Stimulated activated CD8-positive, alpha-beta memory T cell treated with anti-CD3 and anti-CD28 coated beads, Interleukin-12 subunit alpha, Interleukin-12 subunit beta, amount 100 ng/mL, for 1 hour (primary cell): ENCODE data around the gene SLC22A6.
"Not testable (repeated sequence)": the region's sequence is repeated elsewhere in the genome, so short reads cannot be mapped to it uniquely, and the experiment has no call there.

Experiments
- DNase-seq: peaks from one replicate; pipeline ENCODE4 v3.0.0-alpha.2; 2020; ENCODE audit warnings: low read depth

SLC22A6 gene

DNA sequence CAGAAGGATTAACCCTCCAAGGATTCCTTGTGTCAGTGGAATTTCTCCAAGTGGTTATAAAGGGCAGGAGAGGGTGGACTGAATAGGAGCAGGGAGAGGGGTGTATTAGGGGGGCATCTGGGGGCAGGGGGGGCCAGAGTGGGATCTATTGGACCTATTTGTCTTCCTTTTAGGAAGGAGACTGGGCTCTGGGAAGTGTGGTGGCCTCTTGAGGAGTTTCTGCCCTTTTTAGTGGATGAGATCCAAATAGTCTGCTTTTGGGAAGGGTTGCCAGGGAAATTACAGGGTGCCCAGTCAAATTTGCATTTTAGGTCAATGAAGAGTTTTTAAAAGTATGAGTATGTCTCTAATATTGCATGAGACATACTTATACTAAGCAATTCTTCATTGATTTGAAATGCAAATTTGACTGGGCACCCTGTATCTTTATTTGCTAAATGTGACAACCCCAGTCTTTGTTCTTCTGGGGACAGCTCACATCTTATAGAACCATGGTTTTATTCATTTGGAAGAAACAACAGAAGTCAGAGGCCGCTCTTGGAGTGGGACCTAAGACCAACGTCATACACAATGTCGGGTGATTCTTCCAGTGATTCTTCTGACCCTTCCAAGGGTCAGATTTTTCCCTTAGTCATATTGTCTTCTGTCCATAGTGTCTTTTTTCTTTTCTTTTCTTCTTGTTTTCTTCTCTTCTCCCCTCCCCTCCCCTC, 429 bp upstream of the SLC22A6 start:
- no peak for DNase-seq

DNA sequence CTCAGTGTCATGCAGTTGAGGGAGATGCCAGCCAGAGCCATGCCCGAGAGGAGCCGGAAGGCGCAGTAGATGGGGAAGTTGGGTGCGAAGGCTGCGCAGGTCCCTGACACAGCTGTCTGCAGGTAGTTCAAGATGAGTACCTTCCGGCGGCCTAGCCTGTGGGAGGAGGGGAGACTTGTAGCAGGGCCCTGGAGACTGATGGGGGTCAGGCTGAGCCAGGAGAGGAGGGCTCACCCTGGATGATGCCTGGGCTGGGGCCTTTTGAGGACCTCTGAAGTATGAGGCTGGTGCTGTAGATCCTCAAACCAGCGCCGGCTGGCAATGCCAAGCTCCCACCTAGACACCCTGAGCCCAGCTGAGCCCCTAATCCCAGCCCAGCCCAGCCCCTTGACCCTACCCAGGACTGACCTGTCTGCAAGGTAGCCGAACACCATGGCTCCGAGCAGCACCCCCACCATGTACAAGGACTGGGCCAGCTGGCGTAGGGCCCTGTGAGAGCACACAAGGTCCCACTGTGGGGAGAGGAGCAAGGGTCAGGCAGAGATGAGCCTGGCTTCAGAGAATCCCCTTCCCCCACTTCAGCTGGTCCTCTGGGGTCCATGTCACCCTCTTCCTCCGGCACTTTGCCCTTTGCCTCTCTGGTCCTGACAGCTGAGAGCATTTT, 1.1 kb downstream of the SLC22A6 start:
- DNase-seq: no peak

DNA sequence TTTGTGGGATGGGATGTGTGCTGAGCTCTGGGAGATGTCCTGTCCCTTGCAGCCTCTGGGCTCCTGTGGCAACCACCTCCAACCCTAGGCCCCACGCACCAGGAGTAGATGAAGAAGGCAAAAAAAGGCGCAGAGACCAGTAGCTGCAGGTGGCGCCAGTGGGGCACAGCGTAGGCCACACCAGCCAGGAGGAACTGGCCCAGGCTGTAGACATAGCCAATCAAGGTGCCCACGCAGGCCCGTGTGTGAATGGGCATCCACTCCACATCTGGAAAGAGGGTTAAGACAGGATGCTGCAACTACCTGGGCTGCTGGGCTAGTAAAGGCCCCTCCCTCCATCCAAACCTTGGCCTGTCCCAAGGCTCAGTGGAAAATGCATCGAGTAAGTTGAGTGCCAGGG, 3.0 kb downstream of the SLC22A6 start:
- no peak for DNase-seq

DNA sequence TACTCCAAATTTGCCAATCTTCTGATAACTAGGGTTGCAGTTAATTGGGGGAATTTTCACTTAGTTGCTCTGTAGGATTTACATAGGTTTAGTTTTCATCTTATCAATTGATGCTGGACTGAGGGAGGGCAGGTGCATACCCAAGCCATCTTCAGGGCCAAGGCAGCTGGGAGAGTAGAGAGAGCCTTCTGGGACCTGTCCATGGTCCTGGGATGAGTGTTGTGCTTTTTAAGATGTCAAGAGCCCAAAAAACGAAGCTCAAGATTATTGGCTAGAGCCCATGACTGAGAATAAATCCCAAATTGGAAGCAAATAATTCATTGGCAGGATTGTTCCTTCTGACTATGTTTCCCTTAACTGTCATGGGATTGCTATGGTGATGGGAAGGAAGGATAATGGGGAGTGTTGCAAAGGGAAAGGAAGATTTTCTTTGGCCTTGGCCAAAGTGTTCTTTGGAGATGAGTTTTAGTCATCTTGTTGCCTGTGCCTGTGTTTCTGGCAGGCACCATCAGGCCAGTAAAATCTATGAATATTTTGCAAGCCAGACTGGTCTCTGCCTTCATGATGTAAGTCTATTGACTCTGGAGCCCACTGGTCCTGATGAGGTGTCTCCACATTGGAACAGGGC, 4.5 kb downstream of the SLC22A6 start:
- no peak for DNase-seq

DNA sequence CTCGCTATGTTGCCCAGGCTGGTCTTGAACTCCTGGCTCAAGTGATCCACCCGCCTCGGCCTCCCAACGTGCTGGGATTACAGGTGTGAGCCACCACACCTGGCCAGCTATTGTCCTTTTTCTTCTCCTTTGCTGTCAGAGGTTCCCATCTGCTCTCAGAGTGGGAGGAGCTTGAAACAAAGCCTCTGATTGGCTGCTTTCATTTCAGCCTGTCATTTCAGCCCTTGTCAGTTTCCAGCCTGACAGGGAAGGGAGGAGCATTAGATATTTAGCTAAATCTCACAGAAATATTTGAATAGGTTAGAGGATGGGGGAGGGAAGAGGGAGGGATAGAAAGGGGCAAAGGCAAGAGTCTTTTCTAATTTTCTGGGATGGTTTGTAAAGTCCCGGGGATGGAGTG, 8.7 kb downstream of the SLC22A6 start:
- no peak for DNase-seq

DNA sequence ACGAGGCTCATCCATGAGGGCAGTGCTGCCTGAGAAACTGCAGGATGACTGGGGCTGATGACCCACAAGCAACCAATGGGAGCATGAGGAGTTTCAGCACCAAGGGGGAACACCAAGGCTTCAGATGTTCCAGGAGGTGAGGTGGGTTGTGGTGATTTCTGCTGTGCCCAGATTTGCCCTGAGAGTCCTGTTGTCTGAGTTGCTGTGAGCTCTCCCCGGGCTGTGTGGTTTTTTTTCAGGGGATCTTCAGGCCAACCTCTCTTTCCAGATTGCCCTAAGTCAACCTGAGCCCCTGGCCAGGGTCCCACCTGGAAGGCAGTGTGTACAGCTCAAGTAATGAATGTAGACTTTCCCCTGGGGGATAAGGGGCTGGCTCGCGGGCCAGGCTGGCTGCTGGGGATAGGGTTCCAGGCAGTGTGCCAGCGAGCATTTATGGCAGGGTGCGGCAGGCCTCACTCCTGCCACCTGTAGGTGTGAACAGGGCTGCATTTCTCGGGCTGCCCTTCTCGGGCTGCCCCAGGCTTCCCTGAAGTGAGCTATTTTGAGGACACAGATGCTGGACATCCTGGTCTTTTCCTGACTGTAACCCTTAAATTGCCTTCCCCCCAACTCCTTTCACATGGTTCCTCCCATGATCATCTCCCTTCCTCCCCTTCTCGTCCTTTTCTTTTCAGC, 9.8 kb downstream of the SLC22A6 start:
- DNase-seq: no peak

DNA sequence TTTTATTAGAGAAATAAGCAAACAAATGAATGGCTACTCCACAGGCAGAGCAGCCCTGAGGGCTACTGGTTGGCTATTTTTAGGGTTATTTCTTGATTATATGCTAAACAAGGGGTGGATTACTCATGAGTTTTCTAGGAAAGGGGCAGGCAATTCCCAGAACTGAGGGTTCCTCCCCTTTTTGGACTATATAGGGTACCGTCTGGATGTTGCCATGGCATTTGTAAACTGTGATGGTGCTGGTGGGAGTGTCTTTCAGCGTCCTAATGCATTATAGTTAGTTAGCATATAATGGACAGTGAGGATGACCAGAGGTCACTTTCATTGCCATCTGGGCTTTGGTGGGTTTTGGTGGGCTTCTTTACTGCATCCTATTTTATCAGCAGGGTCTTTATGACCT, 19.2 kb downstream of the SLC22A6 start:
- DNase-seq: no peak

DNA sequence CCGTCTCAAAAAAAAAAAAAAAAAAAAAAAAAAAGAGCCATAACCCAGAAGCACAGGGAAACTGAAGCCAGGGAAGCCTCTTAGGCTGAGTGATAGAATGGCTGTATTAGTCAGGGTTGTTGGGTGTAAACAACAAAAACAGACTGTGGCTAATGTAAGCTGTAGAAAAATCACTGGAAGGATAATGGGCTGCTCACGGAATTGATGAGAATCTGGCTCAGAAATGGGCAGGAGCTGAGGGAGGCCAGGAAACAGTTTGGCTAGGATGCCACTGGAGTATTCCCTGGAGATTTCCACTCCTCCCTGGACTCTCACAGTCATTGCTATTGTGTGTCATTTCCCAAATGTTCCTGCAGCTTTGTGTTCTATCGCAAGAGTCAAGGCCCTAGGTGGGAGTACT, 22.4 kb downstream of the SLC22A6 start:
- DNase-seq: no peak

DNA sequence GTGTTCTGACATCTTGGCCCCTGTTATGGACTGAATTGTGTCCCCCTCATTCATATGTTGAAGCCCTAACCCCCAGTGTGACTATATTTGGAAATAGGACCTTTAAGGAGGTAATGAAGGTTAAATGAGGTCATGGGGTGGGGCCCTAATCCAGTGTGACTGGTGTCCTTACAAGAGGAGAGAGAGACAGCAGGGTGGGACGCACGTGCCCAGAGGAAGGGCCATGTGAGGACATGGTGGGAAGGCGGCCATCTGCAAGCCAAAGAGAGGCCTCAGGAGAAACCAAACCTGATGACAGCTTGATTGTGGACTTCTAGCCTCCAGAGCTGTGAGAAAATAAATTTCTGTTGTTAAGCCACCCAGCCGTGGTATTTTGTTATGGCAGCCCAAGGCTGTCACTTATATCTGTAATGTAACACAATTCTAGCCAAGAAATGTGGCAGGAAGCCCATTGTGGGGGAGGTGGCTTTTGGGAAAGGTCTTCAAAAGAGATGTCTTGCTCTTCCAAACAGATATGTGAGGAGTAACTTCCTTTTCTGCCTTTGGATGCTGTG, 23.7 kb downstream of the SLC22A6 start:
- DNase-seq: no peak

DNA sequence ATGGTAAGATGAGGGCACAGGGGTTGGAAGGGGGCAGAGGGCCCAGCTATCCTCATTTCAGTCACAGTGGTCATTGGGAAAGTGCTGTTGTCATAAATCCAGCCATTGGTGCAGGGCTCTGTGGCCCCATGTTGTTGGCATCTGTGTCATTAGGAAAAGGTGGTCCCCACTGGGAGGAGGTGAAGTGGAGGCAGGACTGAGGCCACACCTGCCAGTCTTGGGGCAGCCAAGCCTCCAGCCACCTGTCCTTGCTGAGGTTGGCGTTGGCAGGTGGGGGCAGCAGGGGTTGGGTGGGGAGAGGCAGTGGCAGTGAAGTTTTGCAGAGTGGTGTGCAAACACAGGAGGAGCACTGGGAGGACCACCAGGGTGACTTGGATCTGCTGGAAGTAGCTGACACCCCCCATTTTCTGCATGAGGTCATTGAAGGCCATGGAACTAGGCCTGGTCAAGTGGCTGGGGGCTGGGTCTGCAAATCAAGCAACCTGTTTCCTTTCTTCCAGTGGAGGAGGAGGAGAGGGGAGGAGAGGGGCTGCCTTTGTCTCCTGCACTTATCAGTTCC, 25.3 kb downstream of the SLC22A6 start:
- DNase-seq: no peak

DNA sequence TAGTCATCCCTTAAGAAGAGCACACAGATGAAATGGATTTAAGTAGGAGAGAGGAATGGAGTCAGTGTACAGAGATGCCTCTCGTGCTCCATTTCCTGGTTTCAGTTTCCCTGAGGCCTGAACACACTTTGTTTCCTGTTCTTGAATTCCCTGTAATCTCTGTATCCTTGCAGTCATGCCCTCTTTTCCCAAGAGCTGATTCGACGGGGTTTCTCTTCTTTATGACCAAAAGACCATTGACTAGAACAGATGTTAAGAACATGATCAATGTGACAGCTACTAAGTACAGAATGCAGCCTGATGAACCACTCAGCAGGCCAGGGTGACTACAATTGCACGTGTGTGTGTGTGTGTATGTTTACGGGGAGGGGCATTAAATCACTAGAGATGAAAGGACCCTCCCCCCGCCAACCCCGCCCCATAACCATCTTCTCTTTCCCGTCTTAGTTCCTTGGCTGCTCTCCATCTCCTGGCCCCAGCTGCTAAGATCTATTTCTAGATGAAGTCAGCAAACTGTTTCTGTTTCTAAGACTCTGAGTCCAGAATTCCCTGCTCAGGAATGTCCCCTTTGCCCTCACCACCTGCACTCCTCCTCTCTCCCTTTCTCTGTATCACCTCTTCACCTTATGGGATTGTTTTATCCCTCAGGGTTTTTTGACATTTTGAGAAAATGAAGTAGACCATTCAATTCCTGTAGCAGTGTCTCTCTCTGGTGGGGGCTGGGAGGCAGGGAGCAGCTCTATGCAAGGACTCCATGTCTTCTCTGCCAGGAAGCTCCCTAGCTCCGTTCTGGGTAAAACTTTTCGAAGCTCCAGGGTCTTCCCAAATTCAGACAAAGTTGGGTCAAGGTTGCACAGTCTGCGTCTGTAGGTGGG, 26.0 kb downstream of the SLC22A6 start:
- DNase-seq: no peak

DNA sequence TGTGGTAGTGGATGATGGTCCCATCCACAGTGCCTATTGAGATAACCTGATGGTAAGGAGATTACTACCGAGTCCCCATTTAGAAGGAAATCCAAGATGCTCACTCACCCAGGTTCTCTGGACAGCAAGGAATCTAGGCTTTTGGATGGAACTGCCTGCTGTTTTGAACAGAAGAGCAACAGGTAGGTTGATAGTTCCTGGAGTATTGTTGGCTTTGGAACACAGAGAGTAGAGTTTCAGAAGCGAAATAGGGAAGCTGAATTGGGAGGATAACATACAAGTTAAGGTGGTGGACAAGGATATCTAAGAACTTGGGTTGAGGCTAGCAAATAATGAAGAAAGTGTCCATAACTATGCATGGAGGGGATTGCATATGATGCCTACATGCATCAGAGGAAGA, 27.6 kb downstream of the SLC22A6 start:
- DNase-seq: no peak

DNA sequence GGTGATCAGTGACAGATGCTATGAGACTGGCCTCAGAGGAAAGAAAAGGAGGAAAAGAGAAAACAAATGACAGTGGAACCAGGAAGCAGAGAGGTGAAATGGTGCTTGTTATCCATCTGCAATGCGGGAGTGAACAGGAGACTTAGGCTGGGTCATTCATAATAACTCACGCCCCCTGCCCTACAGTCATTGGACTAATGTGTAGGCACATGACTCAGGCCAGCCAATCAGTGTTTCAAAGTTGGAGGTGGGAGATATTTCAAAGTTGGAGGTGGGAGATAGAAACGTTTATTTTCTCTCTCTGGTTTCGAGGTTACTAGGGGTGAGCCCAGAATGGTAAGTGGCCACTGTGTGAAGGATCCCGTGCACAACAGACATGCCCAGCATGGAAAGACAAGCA, 30.3 kb downstream of the SLC22A6 start:
- DNase-seq: no peak

DNA sequence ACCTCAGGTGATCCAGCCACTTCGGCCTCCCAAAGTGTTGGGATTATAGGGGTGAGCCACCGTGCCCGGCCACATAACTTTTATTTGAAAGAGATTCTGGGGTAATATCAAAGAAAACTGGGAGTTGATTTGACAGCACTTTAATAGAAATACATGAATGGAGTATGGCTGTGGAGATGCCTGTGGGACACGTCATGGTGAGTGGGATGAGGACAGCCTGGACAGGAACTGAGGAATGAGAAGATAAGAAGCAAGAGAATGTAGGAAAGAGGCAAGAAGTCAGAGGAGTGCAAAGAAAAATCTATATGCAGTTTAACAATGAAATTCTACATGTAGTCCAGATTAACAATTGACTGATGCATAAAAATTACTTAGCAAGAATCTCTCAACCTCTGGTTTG, 31.0 kb downstream of the SLC22A6 start:
- DNase-seq: no peak

DNA sequence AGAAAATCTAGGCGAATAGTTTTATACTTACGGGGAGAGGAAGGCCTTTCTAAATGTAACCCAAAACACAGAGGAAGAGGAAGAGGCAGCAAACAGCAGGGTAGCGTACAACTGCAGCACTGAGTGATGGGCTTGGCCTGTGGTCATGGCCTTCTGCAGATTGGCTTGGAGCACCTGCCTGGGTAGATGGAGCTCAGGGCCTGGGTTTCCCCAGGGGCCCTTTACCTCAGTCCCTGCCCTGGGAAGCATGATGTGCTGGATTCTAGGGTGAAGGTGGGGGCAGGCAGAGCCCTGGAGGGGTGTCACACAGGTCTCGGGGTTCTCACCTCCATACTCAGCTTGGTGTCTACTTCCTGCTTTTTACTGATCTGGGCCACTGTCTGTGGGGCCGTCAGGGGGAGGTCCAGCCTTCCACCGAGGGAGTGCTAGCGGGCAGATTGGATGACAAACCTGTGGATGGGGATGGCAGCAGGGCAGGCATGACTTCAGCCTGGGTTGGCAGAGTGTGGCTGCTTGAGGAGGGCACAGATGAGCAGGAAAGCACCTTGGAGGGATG, 35.9 kb downstream of the SLC22A6 start:
- no peak for DNase-seq

DNA sequence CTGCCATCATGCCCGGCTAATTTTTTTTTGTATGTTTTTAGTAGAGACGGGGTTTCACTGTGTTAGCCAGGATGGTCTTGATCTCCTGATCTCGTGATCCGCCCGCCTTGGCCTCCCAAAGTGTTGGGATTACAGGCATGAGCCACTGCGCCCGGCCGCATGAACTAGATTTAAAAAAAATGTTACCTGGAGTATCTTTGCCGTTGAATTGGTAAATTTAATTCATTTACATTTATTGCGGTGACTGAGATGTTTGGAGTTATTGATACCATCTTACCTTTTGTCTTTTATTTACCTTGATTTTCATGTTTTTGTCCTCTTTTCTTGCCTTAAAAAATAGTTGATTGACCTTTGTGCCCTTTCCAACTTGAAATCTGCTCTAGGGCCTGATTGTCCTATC, 39.2 kb downstream of the SLC22A6 start:
- DNase-seq: not testable (repeated sequence)

DNA sequence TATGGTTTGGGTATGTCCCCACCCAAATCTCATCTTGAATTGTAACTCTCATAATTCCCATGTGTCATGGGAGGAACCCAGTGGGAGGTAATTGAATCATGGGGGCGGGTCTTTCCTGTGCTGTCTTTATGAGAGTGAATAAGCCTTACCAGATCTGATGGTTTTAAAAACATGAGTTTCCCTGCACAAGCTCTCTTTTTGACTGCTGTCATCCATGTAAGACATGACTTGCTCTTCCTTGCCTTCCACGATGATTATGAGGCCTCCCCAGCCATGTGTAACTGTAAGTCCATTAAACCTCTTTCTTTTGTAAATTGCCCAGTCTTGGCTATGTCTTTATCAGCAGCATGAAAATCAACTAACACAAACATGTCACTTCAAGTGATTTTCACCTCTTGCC, 47.2 kb downstream of the SLC22A6 start:
- DNase-seq: not testable (repeated sequence)

DNA sequence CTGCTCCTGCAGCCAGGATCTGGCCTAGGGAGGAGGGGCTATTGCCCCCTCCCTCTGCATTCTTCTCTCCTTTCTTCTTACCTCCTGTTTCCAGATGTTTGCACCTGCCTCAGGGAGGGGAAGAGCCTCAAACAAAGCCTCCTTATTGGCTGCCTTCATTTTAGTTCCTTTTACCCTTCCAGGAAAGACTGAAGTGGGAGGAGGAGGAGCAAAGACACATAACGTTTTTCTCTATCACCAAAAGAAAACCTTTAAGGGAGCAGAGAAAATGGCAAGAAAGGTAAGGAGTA, 50.3 kb downstream of the SLC22A6 start:
- no peak for DNase-seq

DNA sequence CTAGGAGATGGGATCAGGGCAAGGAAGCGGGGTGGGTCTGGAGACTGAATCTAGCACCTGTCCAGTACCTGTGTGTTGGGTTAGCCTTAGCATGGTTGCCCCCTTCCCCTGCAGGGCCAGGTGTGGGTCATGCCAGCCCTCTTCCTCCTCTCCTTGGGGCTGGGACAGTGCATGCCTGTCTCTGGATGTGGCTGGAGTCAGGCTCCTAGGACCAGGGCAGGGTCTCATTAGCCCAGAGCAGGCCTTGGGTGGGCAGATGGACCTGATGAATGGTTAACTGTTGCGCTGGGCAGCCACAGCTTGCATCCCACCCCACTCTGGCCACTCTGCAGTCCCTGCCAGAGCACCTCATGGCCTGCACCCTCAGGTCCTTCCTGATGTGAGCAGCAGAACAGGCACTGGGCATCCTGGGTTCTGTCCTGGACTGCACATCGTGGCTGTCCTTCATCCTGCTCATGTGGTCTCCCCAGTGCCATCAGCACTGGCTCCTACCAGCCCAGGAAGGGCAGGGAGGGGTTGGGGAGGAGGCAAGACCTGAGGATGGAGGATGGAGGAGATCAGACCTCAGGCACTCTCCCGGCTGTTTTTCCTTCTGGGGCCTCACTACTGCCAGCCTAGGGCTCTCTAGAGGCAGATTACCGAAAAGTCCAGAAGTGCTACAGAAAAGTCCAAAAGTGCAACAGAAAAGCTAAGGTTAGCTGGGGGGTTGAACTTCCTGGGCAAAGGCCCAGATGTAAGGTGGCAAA, 50.8 kb downstream of the SLC22A6 start:
- DNase-seq: no peak

DNA sequence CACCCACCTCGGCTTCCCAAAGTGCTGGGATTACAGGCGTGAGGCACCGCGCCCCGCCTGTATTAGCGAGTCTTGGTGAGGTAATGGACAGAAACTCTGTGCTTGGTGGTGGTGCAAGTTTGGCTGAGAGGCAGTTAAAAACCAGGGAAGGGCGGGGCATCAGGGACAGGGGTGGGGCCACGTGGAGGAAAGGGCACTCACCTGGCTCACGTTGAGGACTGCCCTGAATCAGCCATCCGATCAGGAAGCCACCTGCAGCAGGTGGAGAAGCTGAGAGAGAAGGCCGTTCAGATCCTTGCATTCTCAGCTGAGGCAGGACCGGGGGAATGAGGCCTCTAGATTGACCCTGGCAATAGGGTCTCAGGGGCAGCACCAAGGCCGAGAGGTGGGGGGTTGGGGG, 51.5 kb downstream of the SLC22A6 start:
- no peak for DNase-seq
